Measurements from ENCODE around the gene CHEK1. TPM values are rescaled to one million over a fixed set of nuclear protein-coding genes. Genes with fewer than 3 reads are reported as not detected.

CHEK1 gene
- total and polyA plus RNA-seq, 2 of the 8 experiments (the other 6 are each of a cell fraction or from before 2014, with no cell fraction given): 37.7 to 133 TPM

DNA sequence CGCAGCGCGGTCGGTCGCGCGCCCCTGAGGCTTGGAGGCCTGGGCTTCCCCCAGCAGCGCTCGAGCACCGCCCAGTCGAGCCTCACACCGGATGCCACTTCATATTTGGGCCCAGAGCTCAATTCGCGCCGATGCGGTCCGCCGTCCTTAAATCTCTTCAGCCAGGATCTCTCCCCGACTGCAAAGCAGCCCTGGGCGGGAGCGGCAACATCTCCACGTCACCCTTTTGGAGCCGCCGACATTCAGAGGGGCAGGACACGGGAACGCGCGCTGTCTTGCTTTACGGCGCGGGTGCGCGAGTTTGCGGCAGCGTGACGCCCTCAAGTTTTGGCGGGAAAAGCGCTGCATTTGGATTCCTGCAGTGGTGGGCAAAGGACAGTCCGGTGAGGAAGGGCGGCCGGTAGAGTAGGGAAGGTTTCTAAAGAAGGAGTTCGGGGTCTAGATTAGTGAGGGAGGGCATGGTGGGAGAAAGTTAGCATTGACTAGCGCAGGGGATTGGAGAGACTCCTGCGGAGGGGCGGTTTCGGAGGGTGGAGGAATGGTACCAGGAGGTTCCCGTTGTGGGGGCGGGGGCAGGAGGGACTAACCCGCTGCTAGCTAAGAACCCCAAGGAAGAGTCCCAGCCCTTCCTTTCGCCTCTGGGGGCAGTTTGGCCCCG, 796 bp downstream of the CHEK1 start:
- peak overlapping the region; percentile 98 for H4K8ac ChIP-seq (ENCODE audit: extremely low read depth, insufficient read depth, low read length)
- peak overlapping the region; percentile 82 to 97 (median 92) for H3K4me3 ChIP-seq (ENCODE audit: extremely low read depth in 1 of 4, insufficient read depth in 2 of 4, low read depth in 3 of 4, low read length in 4 of 4)
- peak overlapping the region; percentile 98 for H3K27ac ChIP-seq (ENCODE audit: low read depth, low read length)
- 2% methylated on average over 48 of the region's 51 CpGs; no CpG with 5 or more reads in 1 of the 2 experiments for WGBS, 2 experiments (ENCODE audit: extremely low coverage in 1 of 2, insufficient coverage in 1 of 2, insufficient read length in 1 of 2, insufficient replicate concordance in 2 of 2, low coverage in 1 of 2, low lambda C conversion rate in 2 of 2, missing lambda C conversion rate in 1 of 2)
- ChIA-PET CTCF (ENCODE audit: partially characterized antibody) (interaction anchor here (0.6 to 1.4 kb wide), 5 partner anchors 9 to 690 kb away, joined by 3 to 4 read pairs (median 3); no protein-coding TSS in a partner anchor), POLR2A (ENCODE audit: partially characterized antibody) (interaction anchor here (0.7 to 4.0 kb wide), 28 partner anchors 9 to 436 kb away, joined by 3 to 49 read pairs (median 4); partner anchors contain the start of genes EI24, FEZ1, HYLS1 and PUS3)
- peaks cover 4 to 48% (median 25%) of the 10 kb centered on the region in 4 experiments for H3K36me3 ChIP-seq (ENCODE audit: control insufficient read depth in 2 of 4, insufficient read depth in 4 of 4, low read length in 3 of 4)
- no peak overlapping the region for H2BK120ac ChIP-seq (replicated peaks; ENCODE audit: low read depth, low read length)
- H3K27me3 ChIP-seq (replicated peaks in 1 of 4; ENCODE audit: control insufficient read depth in 3 of 4, extremely low read depth in 1 of 4, insufficient read depth in 3 of 4, low read length in 3 of 4): no peaks in the 10 kb centered on the region
- H3K4me2 ChIP-seq (ENCODE audit: insufficient read depth in 1 of 2, low read depth in 2 of 2, low read length in 2 of 2): peak overlapping the region; percentile 75 to 86
- H3K18ac ChIP-seq (ENCODE audit: extremely low read depth, low read length): peak overlapping the region; percentile 93; the same call in 1 of the 2 replicates
- H2AK5ac ChIP-seq (ENCODE audit: low read depth, low read length): no peak overlapping the region
- no peaks in the 10 kb centered on the region; the same call in 1 of the 2 replicates for H3K79me1 ChIP-seq (ENCODE audit: low read depth, low read length)
- H4K5ac ChIP-seq (ENCODE audit: insufficient read length, low read depth, low read length): peak overlapping the region; percentile 90
- peak overlapping the region; percentile 45 for H4K91ac ChIP-seq (replicated peaks; ENCODE audit: insufficient read length, low read length)
- no peak overlapping the region; the same call in 1 of the 2 replicates for H2BK15ac ChIP-seq (ENCODE audit: low read length)
- peak; percentile 85 to 96 for DNase-seq (ENCODE audit: low read depth in 1 of 2, low spot score in 2 of 2)
- peak overlapping the region; percentile 44; the same call in 1 of the 2 replicates for H2AFZ ChIP-seq (ENCODE audit: low read length)
- peak overlapping the region; percentile 92 to 99 (median 96) for H3K9ac ChIP-seq (replicated peaks in 1 of 4; ENCODE audit: extremely low read depth in 1 of 4, low read depth in 3 of 4, low read length in 3 of 4)
- no peaks in the 10 kb centered on the region for H3K9me3 ChIP-seq (ENCODE audit: insufficient read depth in 2 of 2, low read depth in 1 of 2, low read length in 1 of 2)
- H2BK20ac ChIP-seq (ENCODE audit: low read length): no peak overlapping the region
- no peak overlapping the region for H3K4ac ChIP-seq (replicated peaks; ENCODE audit: insufficient read length, low read depth, low read length)
- H3K23ac ChIP-seq (ENCODE audit: insufficient read length): no peak overlapping the region
- peaks cover 0 to 5% (median 2%) of the 10 kb centered on the region in 4 experiments; a peak in 3 of 7 replicates for H3K4me1 ChIP-seq (replicated peaks in 1 of 4; ENCODE audit: control insufficient read depth in 3 of 4, insufficient read depth in 4 of 4, low read length in 3 of 4)
- H3K79me2 ChIP-seq (ENCODE audit: control insufficient read depth in 1 of 2, insufficient read depth in 2 of 2, low read length in 2 of 2): peaks cover 8 to 35% of the 10 kb centered on the region in 2 experiments; a peak in 3 of 4 replicates
- H2BK12ac ChIP-seq (ENCODE audit: low read depth, low read length): peak overlapping the region; percentile 91; the same call in 1 of the 2 replicates
- H3K23me2 ChIP-seq (ENCODE audit: low read depth, low read length): peaks cover 4% of the 10 kb centered on the region
- peak; percentile 7 for FAIRE-seq
- H3K56ac ChIP-seq (replicated peaks; ENCODE audit: insufficient read length, low read depth, low read length): peak overlapping the region; percentile 91
- no peaks in the 10 kb centered on the region for H4K20me1 ChIP-seq (replicated peaks in 1 of 2; ENCODE audit: control insufficient read depth in 1 of 2, insufficient read depth in 2 of 2, low read length in 2 of 2)
- H3K14ac ChIP-seq (ENCODE audit: insufficient read length): no peak overlapping the region
- peak overlapping the region; percentile 94 for H2BK5ac ChIP-seq (ENCODE audit: low read depth, low read length)
- TF ChIP-seq MAX (IDR thresholded peaks at IDR 0.05) (peak; percentile 72), RXRA (IDR thresholded peaks at IDR 0.05; ENCODE audit: insufficient read depth, low read depth, low read length) (no peak), HDAC2 (IDR thresholded peaks at IDR 0.05; ENCODE audit: borderline replicate concordance in 1 of 2, low read depth in 2 of 2, low read length in 2 of 2) (no peak; a peak in 1 of 4 replicates), SIN3A (conservative IDR thresholded peaks at IDR 0.05 in 1 of 2, IDR thresholded peaks at IDR 0.05 in 1 of 2; ENCODE audit: low read depth in 1 of 2, low read length in 2 of 2) (peak in 1 of 2 experiments; percentile 94; a peak in 2 of 4 replicates), YY1 (IDR thresholded peaks at IDR 0.05; ENCODE audit: low read depth, low read length) (0 out of 2 replicates have a peak, but pooled peaks have one; percentile 18), TEAD4 (IDR thresholded peaks at IDR 0.05; ENCODE audit: low read depth, low read length) (peak; percentile 70; the same call in 1 of the 2 replicates), POLR2AphosphoS5 (IDR thresholded peaks at IDR 0.05; ENCODE audit: low read depth, low read length) (peak; percentile 89)
- TF ChIP-seq, protein P1, sequence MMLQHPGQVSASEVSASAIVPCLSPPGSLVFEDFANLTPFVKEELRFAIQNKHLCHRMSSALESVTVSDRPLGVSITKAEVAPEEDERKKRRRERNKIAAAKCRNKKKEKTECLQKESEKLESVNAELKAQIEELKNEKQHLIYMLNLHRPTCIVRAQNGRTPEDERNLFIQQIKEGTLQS (IDR thresholded peaks at IDR 0.05; ENCODE audit: insufficient read depth, low read depth, low read length): peak; percentile 78
